Stimulated activated CD4-positive, alpha-beta T cell treated with anti-CD3 and anti-CD28 coated beads, TNF-alpha, amount 100 ng/mL, for 48 hours (primary cell): ENCODE data around the gene SPATA33.
"Not testable (repeated sequence)": the region's sequence is repeated elsewhere in the genome, so short reads cannot be mapped to it uniquely, and the experiment has no call there.

ENCODE experiments used
- DNase-seq, 3 donors: peaks; one replicate each; pipeline ENCODE4 v3.0.0-alpha.2; 2020; ENCODE audit warnings: low read depth in 3 of 3

Gene SPATA33

DNA sequence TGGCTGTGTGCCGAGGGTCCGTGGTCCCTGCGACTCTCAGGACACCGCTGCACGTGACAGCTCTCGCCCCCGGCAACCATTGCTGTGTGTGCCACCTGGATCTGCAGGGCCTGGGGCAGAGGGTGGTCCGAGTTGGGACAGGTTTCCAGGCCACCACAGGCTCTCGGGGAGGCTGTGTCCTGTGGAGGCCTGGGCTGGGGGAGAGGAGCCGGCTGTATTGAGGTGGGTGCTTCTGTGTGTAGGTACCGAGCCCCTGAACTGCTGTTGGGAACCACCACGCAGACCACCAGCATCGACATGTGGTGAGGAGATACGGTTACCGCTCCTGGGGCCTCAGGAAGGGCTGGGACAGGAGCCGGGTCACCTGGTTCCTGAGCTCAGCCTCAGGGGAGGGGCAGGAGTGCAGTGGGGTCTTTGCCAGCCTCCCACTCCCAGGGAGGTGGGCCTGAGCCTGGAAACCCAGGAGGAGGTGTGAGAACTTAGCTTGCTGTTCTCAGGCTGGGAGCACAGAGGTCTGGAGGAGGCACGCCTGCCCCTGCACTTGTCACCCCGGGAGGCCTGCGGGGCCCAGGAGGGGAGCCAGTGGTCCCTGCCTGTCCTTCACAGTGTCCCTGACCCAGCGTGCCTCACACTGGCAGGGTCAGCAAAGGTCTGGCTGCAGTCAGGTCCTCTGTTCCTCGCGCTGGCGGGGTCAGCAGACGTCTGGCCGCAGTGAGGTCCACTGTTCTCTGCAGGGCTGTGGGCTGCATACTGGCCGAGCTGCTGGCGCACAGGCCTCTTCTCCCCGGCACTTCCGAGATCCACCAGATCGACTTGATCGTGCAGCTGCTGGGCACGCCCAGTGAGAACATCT is 36.5 kb downstream of the SPATA33 start:
- DNase-seq, result no peak

DNA sequence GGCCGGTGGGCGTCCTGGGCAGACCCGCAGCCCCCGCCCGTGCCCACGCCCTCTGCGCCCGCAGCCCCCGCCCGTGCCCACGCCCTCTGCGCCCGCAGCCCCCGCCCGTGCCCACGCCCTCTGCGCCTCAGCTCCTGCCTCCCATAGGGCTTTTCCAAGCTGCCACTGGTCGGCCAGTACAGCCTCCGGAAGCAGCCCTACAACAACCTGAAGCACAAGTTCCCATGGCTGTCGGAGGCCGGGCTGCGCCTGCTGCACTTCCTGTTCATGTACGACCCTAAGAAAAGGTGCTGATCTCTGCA is 37.1 kb downstream of the SPATA33 start:
- DNase-seq, result not testable (repeated sequence)

DNA sequence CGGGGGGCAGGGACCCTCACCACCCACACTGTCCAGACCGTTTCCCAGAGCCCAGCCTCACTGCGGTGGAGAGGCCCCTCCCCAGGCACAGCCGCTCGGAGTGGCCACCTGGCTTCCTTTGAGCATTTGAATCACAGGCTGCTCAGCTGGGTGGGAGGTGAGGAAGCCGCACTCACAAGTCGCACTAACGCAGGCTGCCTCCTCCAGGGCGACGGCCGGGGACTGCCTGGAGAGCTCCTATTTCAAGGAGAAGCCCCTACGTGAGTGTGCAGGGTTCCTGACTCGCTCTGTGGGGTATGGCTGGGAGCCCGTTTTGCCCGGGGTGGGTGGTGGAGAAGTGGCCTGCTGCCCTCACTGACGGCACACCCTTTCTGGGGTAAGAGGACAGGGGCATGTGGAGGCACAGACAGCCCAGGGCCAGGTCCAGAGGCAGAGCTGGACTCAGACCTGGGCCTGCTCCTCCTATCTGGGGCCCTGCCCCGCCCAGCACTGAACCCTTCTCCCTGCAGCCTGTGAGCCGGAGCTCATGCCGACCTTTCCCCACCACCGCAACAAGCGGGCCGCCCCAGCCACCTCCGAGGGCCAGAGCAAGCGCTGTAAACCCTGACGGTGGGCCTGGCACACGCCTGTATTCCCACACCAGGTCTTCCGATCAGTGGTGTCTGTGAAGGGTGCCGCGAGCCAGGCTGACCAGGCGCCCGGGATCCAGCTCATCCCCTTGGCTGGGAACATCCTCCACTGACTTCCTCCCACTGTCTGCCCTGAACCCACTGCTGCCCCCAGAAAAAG is 37.6 kb downstream of the SPATA33 start:
- no peak for DNase-seq

DNA sequence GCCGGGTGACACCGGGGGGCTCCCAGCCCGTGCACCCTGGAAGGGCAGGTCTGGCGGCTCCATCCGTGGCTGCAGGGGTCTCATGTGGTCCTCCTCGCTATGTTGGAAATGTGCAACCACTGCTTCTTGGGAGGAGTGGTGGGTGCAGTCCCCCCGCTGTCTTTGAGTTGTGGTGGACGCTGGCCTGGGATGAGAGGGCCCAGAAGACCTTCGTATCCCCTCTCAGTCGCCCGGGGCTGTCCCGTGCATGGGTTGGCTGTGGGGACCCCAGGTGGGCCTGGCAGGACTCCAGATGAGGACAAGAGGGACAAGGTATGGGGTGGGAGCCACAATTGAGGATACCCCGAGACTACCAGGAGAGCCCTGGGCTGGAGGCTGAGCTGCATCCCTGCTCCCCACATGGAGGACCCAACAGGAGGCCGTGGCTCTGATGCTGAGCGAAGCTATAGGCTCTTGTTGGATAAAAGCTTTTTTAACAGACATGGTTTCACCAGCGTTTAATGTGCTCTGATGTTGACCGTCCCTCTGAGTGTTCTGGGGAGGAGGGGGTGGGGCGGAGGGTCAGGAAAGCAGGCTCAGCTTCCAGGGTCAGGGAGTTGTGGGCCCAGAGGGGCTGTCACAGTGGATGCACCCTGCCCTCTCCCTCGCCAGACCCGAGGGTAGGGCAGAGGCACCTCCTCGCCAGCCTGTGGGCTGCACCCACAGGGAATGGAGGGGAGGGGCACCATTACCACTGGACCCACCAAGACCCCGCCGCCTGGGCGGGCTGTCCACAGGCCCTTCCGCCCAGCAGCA is 38.4 kb downstream of the SPATA33 start:
- DNase-seq, result no peak

DNA sequence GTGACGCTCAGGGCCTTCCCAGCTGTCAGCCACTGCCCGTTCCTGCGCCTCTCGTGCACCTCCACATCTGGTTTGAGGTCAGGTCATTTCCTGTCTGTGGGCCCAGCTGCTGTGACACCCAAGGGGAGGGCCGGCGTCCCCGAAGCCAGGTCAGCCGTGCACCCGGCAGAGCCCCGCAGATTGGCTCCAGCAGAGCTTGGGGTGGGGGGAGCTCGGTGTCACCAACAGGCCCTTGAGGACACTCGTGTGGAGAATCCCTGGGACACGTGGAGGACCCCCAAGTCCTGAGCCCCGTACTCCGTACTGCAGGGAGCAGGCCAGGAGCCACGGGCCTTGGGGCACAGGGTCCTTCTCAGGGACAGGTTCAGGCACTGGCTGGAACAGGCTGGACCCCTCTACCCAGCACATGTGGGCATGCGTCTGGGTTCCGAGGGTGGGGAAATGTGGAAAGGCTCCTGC is 39.1 kb downstream of the SPATA33 start:
- DNase-seq, result no peak

DNA sequence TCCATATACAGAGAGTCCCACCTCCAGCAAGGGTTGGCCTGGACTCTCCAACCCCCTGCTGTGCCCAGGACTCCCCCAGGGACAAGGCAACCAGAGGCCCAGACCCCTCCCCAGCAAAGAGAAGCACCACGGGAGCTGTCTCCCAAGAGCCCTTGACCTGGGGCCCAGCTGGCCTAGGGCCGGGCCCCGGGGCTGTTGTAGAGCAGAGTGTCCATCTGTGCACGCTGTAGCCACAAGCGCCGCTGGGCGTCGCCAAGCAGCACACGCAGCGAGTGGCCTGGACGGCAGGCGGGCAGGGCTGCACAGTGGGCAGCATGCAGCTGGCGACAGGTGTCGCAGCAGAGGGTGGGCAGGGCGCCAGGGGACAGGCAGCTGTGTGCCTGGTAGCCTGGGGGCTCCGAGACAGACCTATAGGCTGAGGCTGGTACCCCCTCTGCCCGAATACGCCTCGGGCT is 39.6 kb downstream of the SPATA33 start:
- no peak for DNase-seq

DNA sequence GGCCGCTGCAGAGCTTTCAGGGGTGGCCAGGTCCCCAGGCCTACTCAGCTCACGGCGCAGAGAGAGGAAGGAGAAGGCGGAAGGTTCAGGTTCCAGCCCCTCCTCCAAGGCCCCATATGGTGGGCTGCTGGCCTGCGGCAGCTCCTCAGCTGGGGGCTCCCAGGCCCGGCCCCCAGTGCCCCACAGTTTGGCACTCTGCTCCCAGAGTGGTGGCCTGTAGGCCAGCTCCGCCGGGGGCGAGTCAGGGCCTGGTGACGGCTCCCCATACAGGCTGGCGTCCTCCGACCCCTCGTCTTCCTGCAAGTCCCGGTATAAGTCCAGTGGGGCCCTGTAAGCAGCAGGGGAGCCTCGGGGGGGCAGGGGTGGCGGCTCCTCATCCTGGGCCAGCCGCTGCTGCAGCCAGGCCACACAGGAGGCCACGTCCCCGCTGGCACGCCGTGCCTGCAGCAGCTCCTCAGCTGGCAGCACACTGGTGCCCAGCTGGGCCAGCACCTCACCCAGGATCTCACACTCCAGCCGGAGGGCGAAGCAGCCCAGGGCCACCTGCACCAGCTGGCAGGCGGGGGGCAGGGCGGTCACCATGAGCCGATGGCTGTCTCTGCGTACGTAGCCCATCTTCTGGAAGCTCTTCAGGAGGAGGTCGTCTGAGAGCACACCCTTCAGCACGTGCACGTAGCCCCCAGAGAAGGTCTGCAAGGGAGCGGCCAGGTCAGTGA is 40.1 kb downstream of the SPATA33 start:
- DNase-seq, result no peak

DNA sequence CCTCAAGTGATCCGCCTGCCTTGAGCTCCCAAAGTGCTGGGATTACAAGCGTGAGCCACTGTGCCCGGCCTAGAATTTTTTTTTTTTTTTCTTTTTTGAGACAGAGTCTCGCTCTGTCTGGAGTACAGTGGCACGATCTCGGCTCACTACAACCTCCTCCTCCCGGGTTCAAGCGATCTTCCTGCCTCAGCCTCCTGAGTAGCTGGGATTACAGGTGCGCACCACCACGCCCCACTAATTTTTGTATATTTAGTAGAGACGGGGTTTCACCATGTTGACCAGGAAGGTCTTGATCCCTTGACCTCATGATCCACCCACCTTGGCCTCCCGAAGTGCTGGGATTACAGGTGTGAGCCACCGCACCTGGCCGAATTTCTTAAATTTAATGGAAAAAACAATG is 41.1 kb downstream of the SPATA33 start:
- DNase-seq, result not testable (repeated sequence)

DNA sequence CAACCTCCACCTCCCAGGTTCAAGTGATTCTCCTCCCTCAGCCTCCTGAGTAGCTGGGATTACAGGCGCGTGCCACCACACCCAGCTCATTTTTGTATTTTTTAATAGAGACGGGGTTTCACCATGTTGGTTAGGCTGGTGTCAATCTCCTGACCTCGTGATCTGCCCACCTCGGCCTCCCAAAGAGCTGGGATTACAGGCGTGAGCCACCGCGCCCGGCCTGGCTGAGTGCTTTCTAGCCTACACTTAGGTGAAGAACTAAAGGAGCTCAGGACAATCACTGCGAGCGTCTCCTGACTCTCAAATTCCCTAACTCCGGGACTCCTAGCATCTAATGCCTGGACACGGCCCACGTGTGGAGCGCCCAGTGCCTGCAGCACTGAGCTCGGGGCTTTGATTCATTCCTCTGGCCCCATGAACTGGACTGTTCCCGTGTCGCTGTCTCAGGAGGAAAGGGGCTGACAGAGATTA is 42.0 kb downstream of the SPATA33 start:
- not testable (repeated sequence) for DNase-seq

DNA sequence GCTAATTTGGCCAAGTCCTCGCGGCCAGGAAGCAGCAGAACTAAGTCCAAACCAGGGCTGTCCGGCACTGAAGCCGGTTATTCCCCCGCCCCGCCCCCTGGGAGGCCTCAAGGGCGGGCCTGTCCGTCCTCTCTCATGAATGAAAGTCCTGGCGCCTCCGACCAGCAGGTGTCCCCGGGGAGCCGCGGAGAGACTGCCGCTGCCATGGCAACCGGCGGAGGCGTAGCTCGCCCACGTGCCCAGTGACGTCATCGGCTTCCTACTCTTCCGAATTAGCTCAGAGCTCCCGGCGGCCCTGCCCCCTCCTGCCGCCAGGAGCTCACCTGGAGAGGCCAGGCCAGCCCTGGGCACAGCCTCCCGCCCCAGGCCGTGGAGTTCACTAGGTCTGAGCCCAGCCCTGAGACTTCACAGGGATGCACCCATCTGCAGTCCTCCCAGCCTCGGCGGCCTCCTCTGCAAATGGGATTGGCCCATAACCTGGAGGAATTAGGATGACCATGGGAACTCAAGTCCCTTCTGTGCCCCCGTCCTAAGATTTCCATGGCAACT is 42.5 kb downstream of the SPATA33 start:
- peak; percentile 92 to 99 (median 97) for DNase-seq

DNA sequence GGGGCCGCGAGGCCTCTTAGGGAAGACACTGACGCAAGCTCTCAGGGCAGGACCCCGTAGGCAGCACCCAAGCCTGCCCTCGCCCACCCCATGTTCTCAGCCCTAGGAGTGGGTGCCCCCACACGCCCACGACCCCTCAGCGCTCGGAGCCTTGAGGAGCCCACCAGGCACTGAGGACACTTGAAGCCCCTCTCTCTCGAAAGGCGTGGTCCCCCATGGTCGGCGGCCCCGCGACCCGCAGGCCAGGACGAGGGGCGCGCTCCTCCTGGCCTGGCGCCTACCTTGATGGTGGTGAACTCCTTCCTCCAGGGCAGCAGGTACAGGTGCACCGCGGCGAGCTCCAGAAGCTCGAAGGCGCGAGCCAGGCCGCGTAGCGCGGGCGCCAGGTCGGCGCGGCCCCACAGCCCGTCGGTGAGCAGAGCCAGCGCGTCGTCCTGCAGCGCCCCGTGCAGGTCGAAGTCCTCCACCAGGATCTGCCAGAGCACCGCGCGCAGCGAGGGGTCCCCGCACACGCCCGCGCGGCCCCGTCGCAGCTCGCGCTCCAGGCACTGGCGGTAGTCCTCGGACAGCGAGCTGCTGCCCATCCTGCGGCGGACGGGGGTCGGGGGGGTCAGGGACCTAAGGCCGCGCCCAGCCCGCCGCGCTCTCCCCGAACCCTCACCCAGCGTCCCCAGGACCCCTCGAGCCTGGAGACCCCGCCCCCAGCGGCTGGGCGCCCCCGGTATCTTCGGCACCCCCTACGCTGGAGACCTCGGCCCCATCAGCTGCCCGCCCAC is 43.2 kb downstream of the SPATA33 start:
- peak in 2 of 3 donors; percentile 40 to 47 for DNase-seq

DNA sequence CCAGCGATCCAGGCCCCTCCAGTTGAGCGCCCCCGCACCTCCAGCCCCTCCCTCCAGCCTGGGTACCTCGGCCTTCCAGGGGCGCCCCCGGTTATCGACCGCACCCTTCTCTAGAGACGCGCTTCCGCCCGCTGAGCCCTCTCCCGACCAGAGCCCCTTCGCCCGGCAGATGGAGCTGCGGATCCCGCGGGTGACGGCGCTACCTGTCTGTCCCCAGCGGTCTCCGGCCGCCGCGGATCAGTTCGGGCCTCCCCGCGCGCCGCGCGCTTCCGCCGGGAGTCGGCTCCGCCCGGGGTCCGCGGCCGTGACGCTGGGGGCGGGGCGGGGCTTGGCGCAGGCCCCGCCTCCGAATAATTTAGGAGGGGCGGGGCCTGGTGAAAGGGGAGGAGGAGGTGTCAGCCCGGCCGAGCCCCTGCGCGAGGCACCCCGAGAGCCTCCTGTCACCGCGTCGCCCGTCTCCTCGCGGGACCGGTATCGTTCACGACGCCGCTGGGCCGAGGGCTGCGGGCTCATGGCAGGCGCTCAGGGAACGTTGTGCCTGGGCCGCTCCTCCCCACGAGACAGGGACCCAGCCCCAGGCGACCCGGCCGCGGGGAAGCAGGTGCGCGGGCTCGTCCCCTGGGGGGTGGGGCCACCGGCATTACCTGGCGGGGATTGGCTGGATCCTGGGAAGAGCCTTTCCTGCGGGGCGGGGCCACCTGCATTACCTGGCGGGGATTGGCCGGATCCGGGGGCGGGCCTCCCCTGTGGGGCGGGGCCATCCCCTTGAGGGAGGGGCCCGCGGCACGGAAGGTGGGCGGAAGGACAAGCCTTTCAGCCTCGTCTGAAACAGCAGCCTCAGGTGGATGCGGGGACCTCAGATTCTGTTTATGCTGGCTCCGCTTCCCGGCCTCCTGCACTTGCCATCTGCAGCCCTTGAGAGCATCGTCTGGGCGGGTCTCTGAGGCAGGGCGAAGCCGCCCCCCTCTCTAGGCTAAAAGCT is 44.1 kb downstream of the SPATA33 start, which contains the start of gene SPATA2L:
Gene SPATA2L (minus strand): TSS at position 281 of the 982 bp plus-strand sequence. CDS start 473 bp downstream, outside the sequence.
- peak; percentile 94 to 97 (median 95) for DNase-seq

DNA sequence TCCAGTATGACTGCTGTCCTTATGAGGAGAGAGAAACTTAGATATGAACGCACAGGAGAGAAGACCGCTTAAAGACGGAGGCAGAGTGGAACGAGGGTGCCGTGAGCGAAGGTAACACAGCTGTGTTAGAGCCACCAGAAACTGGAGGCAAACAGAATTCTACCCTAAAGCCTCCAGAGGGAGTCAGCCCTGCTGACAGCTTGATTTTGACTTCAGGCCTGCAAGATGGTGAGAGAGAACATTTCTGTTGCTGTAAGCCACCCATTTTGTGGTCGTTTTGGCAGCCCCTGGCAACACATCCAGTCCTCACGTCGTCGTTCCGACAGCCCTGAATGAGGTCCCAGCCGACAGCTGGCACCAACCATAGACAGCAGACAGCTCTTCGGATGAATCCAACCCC is 46.6 kb downstream of the SPATA33 start:
- DNase-seq, result no peak

DNA sequence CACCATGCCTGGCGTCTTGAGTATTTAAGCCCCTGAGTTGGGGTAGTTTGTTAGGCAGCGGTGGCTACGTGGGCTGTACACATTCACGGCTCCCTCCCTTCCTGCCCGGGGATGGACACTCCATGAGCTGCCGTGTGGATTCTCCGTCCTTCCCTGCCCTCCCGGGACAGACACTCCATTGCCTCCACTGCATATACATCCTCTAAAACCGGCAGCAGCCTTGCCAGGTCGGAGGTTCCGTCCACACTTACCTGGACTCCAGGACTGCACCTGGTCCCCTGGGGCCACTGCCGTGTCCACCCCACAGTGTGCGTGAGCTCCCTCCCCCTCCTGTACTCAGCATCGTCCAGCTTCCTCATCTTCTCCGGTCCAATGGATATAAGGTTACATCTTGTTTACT is 47.4 kb downstream of the SPATA33 start:
- no peak for DNase-seq

DNA sequence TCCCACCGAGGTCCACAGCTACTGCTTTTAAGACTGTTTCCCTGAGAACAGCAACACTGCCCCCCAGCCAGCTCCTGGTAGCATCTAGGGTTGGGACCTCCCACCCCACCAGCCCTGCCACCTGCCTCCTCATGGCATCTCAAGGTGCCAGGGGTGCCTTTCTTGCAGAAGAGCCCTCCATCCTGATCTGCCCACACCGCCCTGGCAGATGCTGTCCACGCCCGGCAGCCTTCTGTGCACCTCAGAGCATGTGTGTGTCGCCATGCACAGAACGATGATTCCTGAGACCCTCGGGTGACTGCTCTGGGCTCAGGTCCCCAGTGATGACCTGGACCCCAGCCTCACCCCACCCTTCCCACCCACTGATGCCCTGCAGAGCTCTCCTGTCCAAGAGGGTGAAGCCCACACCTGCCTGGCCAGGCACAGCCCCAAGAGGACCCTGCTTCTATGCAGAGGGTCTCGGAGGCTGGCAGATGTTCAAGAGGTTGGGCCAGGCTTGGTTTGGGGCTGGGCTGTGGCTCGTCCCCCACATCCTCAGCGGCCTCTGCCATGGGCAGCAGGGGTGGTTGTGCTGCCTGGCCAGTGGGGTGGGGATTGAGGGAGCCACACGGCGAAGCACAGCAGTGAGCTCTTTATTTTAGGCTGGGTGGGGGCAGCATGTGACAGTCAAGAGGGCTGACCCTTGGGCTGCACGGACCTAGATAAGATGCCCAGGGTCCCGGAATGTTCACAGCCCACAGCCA is 49.1 kb downstream of the SPATA33 start:
- no peak for DNase-seq

DNA sequence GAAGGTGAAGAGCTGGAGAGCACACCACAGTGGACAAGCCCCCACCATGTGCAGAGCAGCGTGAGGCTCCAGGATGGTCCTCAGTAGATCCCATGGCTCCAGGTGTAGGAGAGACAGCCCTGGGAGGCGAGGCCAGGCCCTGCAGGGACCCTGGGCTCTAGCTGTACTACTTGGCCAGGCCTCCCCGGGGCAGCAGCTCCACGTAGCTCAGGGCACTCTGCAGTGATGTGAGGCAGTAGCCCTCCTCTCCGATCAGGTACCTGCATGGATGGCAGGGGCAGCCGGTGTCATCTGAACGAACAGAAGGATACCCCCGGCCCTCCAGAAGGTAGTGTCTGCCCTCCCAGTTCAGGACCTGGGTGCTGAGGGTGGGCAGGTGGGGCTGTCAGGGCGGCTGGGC is 50.1 kb downstream of the SPATA33 start:
- no peak for DNase-seq

DNA sequence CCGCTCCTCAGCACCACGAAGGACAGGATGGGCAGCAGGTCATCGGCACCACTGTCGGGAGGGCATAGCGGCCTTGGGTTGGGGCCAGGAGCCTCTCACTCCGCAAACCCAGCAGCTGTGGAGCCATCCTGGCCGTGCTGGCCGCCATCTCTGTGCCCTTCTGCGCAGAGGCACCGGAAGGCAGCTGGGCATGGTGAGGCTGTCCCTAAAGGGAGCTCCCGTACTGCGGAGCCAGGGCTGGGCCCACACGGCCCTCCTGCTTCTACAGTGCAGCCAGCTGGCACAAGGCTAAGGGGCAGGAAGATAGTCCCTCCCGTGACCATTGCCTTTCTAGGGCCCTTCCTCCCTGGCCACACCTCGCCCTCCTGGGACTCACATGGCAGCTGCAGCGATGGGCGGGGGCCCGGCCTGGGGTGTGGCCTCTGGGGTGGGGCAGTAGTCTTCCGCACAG is 50.9 kb downstream of the SPATA33 start:
- DNase-seq, result no peak

DNA sequence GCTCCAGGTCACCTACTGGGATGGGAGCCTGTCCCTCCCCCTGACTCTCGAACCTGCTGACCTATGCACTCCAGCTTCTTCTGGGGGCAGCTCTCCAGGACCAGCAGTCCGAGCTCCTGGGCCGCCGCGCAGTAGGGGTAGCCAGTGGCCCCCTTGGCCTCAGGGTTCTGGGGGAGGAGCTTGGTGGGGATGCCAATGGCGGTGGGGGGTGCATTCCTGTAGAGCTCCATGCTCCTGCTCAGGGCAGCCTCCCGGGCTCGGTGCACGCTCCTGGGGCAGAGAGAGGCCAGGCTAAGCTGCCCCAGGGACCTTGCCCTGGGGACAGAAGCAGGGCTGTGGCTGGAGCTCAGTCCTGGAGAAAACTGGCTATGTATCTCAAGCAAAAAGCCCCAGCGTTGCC is 51.5 kb downstream of the SPATA33 start:
- DNase-seq, result no peak
